SK-N-MC (cell line): ENCODE data around the gene SHLD1.

Experiments
- EZH2 ChIP-seq: fragments of 200-600 bp; sonication (generic); IDR thresholded peaks from one replicate; pipeline ENCODE4 v1.6.1; 2017; ENCODE audit warnings: antibody characterized with exemption
- FOXP2 ChIP-seq: optimal IDR thresholded peaks from 2 replicates; pipeline ENCODE3; 2011; ENCODE audit warnings: mild to moderate bottlenecking, moderate library complexity; ENCODE audit not compliant: insufficient read depth; ENCODE audit errors: extremely low read length, control extremely low read depth
- POLR2AphosphoS5 ChIP-seq: IDR thresholded peaks from 2 replicates; pipeline ENCODE4 v1.6.1; 2012; ENCODE audit warnings: mild to moderate bottlenecking, low read depth, low read length, borderline replicate concordance

GRCh38 chr20:5718896-5719595 lies 31.2 kb upstream of the SHLD1 start:
- TF ChIP-seq POLR2AphosphoS5, result no peak
- no peak for TF ChIP-seq EZH2
- TF ChIP-seq FOXP2, result no peak
